NCI-H460 (cell line): ENCODE results near the gene LRMDA. TPM values are rescaled to one million over a fixed set of nuclear protein-coding genes. Genes with fewer than 3 reads are reported as not detected.

ENCODE experiments used
- DNase-seq: peaks from one replicate; pipeline ENCODE4 v3.0.0-alpha.2; 2016; ENCODE audit warnings: low read depth; ENCODE audit errors: extremely low read depth
- total RNA-seq: library from RNA; depleted of rRNA; stranded (reverse); fragments of >200 nt; shearing (Covaris generic); gene quantifications from 2 replicates; pipeline ENCODE4 v1.2.3, GENCODE V29; 2014

Gene LRMDA
- total RNA-seq, 1 experiment from 2014 or later: 0.99 TPM

- DNase-seq: no peak
These were observed 10.3 kb downstream of the LRMDA start for GRCh38 chr10:75441682-75442081.

- DNase-seq: no peak
These were observed 11.9 kb downstream of the LRMDA start for GRCh38 chr10:75443362-75443761.

GRCh38 chr10:75444781-75445386, 13.5 kb downstream of the LRMDA start:
- DNase-seq: no peak

GRCh38 chr10:75446508-75446907, 15.1 kb downstream of the LRMDA start:
- DNase-seq: no peak

- DNase-seq: no peak
These were observed 16.7 kb downstream of the LRMDA start for GRCh38 chr10:75448166-75448565.

- DNase-seq: no peak
These were observed 18.1 kb downstream of the LRMDA start for GRCh38 chr10:75449382-75450074.

GRCh38 chr10:75450075-75450445, 18.6 kb downstream of the LRMDA start:
- DNase-seq: no peak

- DNase-seq: no peak
These were observed 19.5 kb downstream of the LRMDA start for GRCh38 chr10:75450644-75451640.

GRCh38 chr10:75451831-75452230, 20.4 kb downstream of the LRMDA start:
- DNase-seq: no peak

- DNase-seq: no peak
These were observed 21.6 kb downstream of the LRMDA start for GRCh38 chr10:75452997-75453396.

GRCh38 chr10:75456122-75456521, 24.7 kb downstream of the LRMDA start:
- DNase-seq: no peak

GRCh38 chr10:75460059-75460458, 28.6 kb downstream of the LRMDA start:
- no peak for DNase-seq

- no peak for DNase-seq
These were observed 30.5 kb downstream of the LRMDA start for GRCh38 chr10:75461672-75462649.

- no peak for DNase-seq
These were observed 31.4 kb downstream of the LRMDA start for GRCh38 chr10:75462865-75463264.

- no peak for DNase-seq
These were observed 33.3 kb downstream of the LRMDA start for GRCh38 chr10:75464478-75465449.

- DNase-seq: no peak
These were observed 34.0 kb downstream of the LRMDA start for GRCh38 chr10:75465450-75465827.

- no peak for DNase-seq
These were observed 34.6 kb downstream of the LRMDA start for GRCh38 chr10:75466001-75466400.

- no peak for DNase-seq
These were observed 35.5 kb downstream of the LRMDA start for GRCh38 chr10:75466886-75467285.

- DNase-seq: no peak
These were observed 37.2 kb downstream of the LRMDA start for GRCh38 chr10:75468612-75469005.
